Ovary (tissue), 9 donors: ENCODE data around the gene ELK1. TPM values are rescaled to one million over a fixed set of nuclear protein-coding genes. Genes with fewer than 3 reads are reported as not detected.

Experiments used
- DNase-seq, 5 donors: peaks; one replicate each; pipeline ENCODE4 v3.0.0-alpha.2; 2019 to 2020
- H3K27ac ChIP-seq, 2 donors: fragments of 200-600 bp; one replicate each; pipeline versions ENCODE4 v1.5.1 to v1.8.0; 2019 to 2022
- H3K27me3 ChIP-seq: fragments of 200-600 bp; one replicate; pipeline ENCODE4 v1.8.0; 2022
- H3K36me3 ChIP-seq: fragments of 200-600 bp; sonication (generic); one replicate; pipeline ENCODE4 v1.5.1; 2019
- H3K4me1 ChIP-seq: one replicate; pipeline ENCODE4 v1.8.1; 2013; ENCODE audit warnings: mild to moderate bottlenecking, moderate library complexity; ENCODE audit not compliant: insufficient read depth
- H3K4me3 ChIP-seq: fragments of 200-600 bp; sonication (generic); one replicate; pipeline ENCODE4 v1.5.1; 2017
- H3K9me3 ChIP-seq, 2 donors: fragments of 200-600 bp in 1 of 2; sonication (generic) in 1 of 2; one replicate each; pipeline versions ENCODE4 v1.5.1 to v1.8.1; 2013 to 2019; ENCODE audit warnings: mild to moderate bottlenecking in 1 of 2, moderate library complexity in 1 of 2
- CTCF ChIP-seq, 3 donors: fragments of 450-650 bp in 2 of 3; fragments of 200-600 bp in 1 of 3; IDR thresholded peaks; one replicate each; pipeline versions ENCODE4 v1.5.1 to v1.8.0; 2016 to 2022; ENCODE audit warnings: antibody characterized with exemption in 3 of 3, mild to moderate bottlenecking in 1 of 3
- EP300 ChIP-seq: sonication (generic); formaldehyde crosslinking; IDR thresholded peaks from one replicate; pipeline ENCODE4 v1.6.1; 2017; ENCODE audit warnings: antibody characterized with exemption
- POLR2A ChIP-seq: fragments of 450-650 bp; IDR thresholded peaks from one replicate; pipeline ENCODE4 v1.6.1; 2017; ENCODE audit warnings: antibody characterized with exemption, mild to moderate bottlenecking, moderate library complexity
- WGBS, 3 donors: extraction: QIAGEN DNeasy Blood & Tissue Kit in 1 of 3; methylation state at CpG; one replicate each; pipeline versions ENCODE4 v1.1.5 to v1.1.7; 2013 to 2017; 5-methylcytosine and 5-hydroxymethylcytosine counted together
- intact Hi-C, 4 donors: fragments of 100-400 bp; cut with DNase I; formaldehyde crosslinking; loops; one replicate each; pipeline versions ENCODE4 v1.11.0 to v1.15.1; 2022 to 2023
- polyA plus RNA-seq, 2 donors: library from polyadenylated mRNA; stranded (reverse); fragments of 200-250 nt in 1 of 2; fragments of 350-450 nt in 1 of 2; fragmentation: Illumina TruSeq in 1 of 2; extraction: RNeasy Lipid Tissue Mini Kit (QIAGEN cat#74804) in 1 of 2; gene quantifications; one replicate each; pipeline ENCODE4 v1.2.3, GENCODE V29; 2013 to 2014
- total RNA-seq, 7 donors: library from RNA; depleted of rRNA in 2 of 7; stranded (reverse); fragments of >200 nt in 2 of 7; fragmentation: NEBNext Ultra II Directional in 3 of 7; extraction: Animal tissue kit (Norgen Biotek cat#: 25700) in 3 of 7; gene quantifications; one replicate each; pipeline versions ENCODE4 v1.1.0 to v1.2.4, GENCODE V29; 2016 to 2023
- donor health status: DM: no; HTN: no; CAD: no; lungs with moderate emphysema.
- donor health status: DM: no; HTN: no; CAD: no.
- donor health status: Bipolar disorder and iron deficiency.
- donor health status: DM: yes; HTN: yes; CAD: no.
- donor health status: DM: no; HTN: no; CAD: no.
- donor health status: DM: yes; HTN: yes; CAD: no.

ELK1 gene
- total and polyA plus RNA-seq, 9 donors: 29.7 to 139 (median 73.0) TPM

- Histone ChIP-seq H3K36me3 (no peaks in the 10 kb centered on the region), H3K4me3 (no peak overlapping the region), H3K4me1 (no peaks in the 10 kb centered on the region), H3K27me3 (no peaks in the 10 kb centered on the region), H3K9me3 (no peaks in the 10 kb centered on the region), H3K27ac (no peak overlapping the region)
- 60 to 68% (median 67%) methylated on average over 14 of the region's 14 CpGs for WGBS, 3 donors
- intact Hi-C loops: loop anchor here in 1 of 4 donors (10.0 kb wide), 1 partner anchor 99 kb away; no protein-coding TSS in a partner anchor
- TF ChIP-seq CTCF (IDR thresholded peaks at IDR 0.05): no peak
- no peak for TF ChIP-seq EP300
- TF ChIP-seq POLR2A: no peak
- no peak for DNase-seq
Observed at GRCh38 chrX:47633689-47634590, 16.4 kb downstream of the ELK1 start.

DNA sequence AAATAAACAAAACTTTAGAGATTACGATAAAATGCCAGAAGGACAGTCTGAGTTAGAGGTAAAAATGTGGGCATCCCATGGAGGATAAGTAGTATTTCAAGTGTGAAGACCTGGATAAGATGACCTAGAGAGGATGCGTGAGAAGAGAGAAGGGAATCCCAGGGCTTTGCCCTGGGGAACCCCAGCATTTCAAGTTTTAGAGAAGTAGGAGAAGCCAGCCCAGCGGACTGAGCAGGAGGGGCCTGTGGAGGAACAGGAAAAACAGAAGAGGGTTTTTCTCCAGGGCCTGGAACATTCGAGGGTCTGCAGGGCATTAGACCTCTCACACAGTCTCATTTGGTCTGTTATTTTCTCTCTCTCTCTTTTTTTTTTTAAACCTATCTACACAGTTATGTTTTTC lies 17.7 kb downstream of the ELK1 start:
- no peak for DNase-seq
- Histone ChIP-seq H3K4me1 (no peaks in the 10 kb centered on the region), H3K36me3 (no peaks in the 10 kb centered on the region), H3K27ac (no peak overlapping the region), H3K4me3 (no peak overlapping the region), H3K9me3 (no peaks in the 10 kb centered on the region), H3K27me3 (no peaks in the 10 kb centered on the region)
- 55 to 67% (median 62%) methylated on average over 4 of the region's 4 CpGs for WGBS, 3 donors
- intact Hi-C loops: loop anchor here in 1 of 4 donors (10.0 kb wide), 1 partner anchor 98 kb away; no protein-coding TSS in a partner anchor
- TF ChIP-seq POLR2A: no peak
- no peak for TF ChIP-seq EP300
- no peak for TF ChIP-seq CTCF (IDR thresholded peaks at IDR 0.05)

DNA sequence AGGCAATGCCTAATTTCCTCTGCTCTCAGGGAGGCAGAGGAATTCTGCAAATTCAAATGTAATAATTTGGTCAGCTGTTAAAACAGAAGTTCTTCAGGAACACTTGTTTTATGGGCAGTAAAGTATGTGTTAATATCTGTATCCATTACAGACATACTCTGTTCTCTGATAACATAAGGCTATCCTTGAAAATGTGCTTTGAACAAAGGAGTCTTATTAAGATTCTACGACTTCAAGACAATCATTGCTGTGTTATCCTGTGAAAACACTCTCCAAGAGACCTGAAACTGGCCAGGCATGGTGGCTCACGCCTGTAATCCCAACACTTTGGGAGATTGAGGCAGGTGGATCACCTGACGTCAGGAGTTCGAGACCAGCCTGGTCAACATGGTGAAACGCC lies 18.7 kb downstream of the ELK1 start:
- no peaks in the 10 kb centered on the region for H3K27me3 ChIP-seq
- intact Hi-C loops: loop anchor here in 1 of 4 donors (10.0 kb wide), 1 partner anchor 97 kb away; no protein-coding TSS in a partner anchor
- H3K27ac ChIP-seq: no peak overlapping the region
- WGBS, 3 donors: 58 to 66% (median 59%) methylated on average over 5 of the region's 5 CpGs
- no peaks in the 10 kb centered on the region for H3K36me3 ChIP-seq
- H3K9me3 ChIP-seq: no peaks in the 10 kb centered on the region
- no peak overlapping the region for H3K4me3 ChIP-seq
- DNase-seq: no peak
- no peak for TF ChIP-seq CTCF (IDR thresholded peaks at IDR 0.05)
- no peak for TF ChIP-seq EP300
- TF ChIP-seq POLR2A: no peak
- H3K4me1 ChIP-seq: no peaks in the 10 kb centered on the region

- H3K27me3 ChIP-seq: no peaks in the 10 kb centered on the region
- no peaks in the 10 kb centered on the region for H3K4me1 ChIP-seq
- DNase-seq: no peak
- TF ChIP-seq CTCF (IDR thresholded peaks at IDR 0.05) (no peak), POLR2A (no peak), EP300 (no peak)
- H3K4me3 ChIP-seq: no peak within 1 kb of the TSS
- no peaks in the 10 kb centered on the region for H3K9me3 ChIP-seq
- no peaks in the 10 kb centered on the region for H3K36me3 ChIP-seq
- intact Hi-C loops: loop anchor here in 1 of 4 donors (10.0 kb wide), 1 partner anchor 95 kb away; no protein-coding TSS in a partner anchor
- WGBS, 3 donors: 49 to 58% (median 57%) methylated on average over 14 of the region's 14 CpGs
- H3K27ac ChIP-seq: no peak within 1 kb of the TSS
Observed at GRCh38 chrX:47629419-47630200, 20.8 kb downstream of the ELK1 start, which contains the start of gene CFP. Gene CFP (minus strand): TSS chrX:47629930. CDS start chrX:47629844, 86 bp downstream.
